ENCODE measurements around the gene PIK3C3. TPM values are rescaled to one million over a fixed set of nuclear protein-coding genes. Genes with fewer than 3 reads are reported as not detected.

PIK3C3 gene
- total and polyA plus RNA-seq, 2 donors from 2014 or later: 31.4 to 70.7 TPM

GRCh38 chr18:41982942-41983660, 28.1 kb downstream of the PIK3C3 start:
- H3K4me3 ChIP-seq (ENCODE audit: low read length in 3 of 3): no peak overlapping the region
- no peaks in the 10 kb centered on the region for H3K4me1 ChIP-seq (ENCODE audit: control insufficient read depth in 2 of 3, insufficient read depth in 2 of 3, low read depth in 1 of 3, low read length in 3 of 3)
- intact Hi-C loops (cut with DNase I): no loop called here
- DNase-seq (no peak), FAIRE-seq (no peak)
- no peak overlapping the region for H3K9ac ChIP-seq (ENCODE audit: low read length in 3 of 3)
- no peak overlapping the region for H3K27ac ChIP-seq (ENCODE audit: low read depth in 2 of 2, low read length in 2 of 2)
- TF ChIP-seq CTCF (IDR thresholded peaks at IDR 0.05; ENCODE audit: borderline replicate concordance, extremely low read depth, insufficient read depth): no peak
- peaks cover 0 to 8% (median 3%) of the 10 kb centered on the region in 3 donors for H3K36me3 ChIP-seq (ENCODE audit: control insufficient read depth in 2 of 3, insufficient read depth in 3 of 3, low read length in 3 of 3)
- H3K27me3 ChIP-seq (ENCODE audit: control insufficient read depth, insufficient read depth, low read length): no peaks in the 10 kb centered on the region
- H3K9me3 ChIP-seq (ENCODE audit: control insufficient read depth in 2 of 3, insufficient read depth in 1 of 3, low read length in 3 of 3): no peaks in the 10 kb centered on the region

- no peak for TF ChIP-seq CTCF (IDR thresholded peaks at IDR 0.05; ENCODE audit: borderline replicate concordance, extremely low read depth, insufficient read depth)
- intact Hi-C loops (cut with DNase I): no loop called here
- FAIRE-seq: no peak
- Histone ChIP-seq H3K27ac (ENCODE audit: low read depth in 2 of 2, low read length in 2 of 2) (no peak overlapping the region), H3K36me3 (ENCODE audit: control insufficient read depth in 2 of 3, insufficient read depth in 3 of 3, low read length in 3 of 3) (peaks cover 0 to 17% (median 3%) of the 10 kb centered on the region in 3 donors), H3K4me1 (ENCODE audit: control insufficient read depth in 2 of 3, insufficient read depth in 2 of 3, low read depth in 1 of 3, low read length in 3 of 3) (no peaks in the 10 kb centered on the region), H3K9ac (ENCODE audit: low read length in 3 of 3) (no peak overlapping the region), H3K4me3 (ENCODE audit: low read length in 3 of 3) (no peak overlapping the region), H3K9me3 (ENCODE audit: control insufficient read depth in 2 of 3, insufficient read depth in 1 of 3, low read length in 3 of 3) (no peaks in the 10 kb centered on the region), H3K27me3 (ENCODE audit: control insufficient read depth, insufficient read depth, low read length) (no peaks in the 10 kb centered on the region)
- no peak for DNase-seq
These were observed 30.9 kb downstream of the PIK3C3 start for GRCh38 chr18:41985914-41986313.

- no peak overlapping the region for H3K4me3 ChIP-seq (ENCODE audit: low read length in 3 of 3)
- peaks cover 3 to 27% (median 6%) of the 10 kb centered on the region in 3 donors for H3K36me3 ChIP-seq (ENCODE audit: control insufficient read depth in 2 of 3, insufficient read depth in 3 of 3, low read length in 3 of 3)
- intact Hi-C loops (cut with DNase I): no loop called here
- FAIRE-seq: no peak
- H3K9ac ChIP-seq (ENCODE audit: low read length in 3 of 3): no peak overlapping the region
- H3K9me3 ChIP-seq (ENCODE audit: control insufficient read depth in 2 of 3, insufficient read depth in 1 of 3, low read length in 3 of 3): no peaks in the 10 kb centered on the region
- no peak for TF ChIP-seq CTCF (IDR thresholded peaks at IDR 0.05; ENCODE audit: borderline replicate concordance, extremely low read depth, insufficient read depth)
- no peaks in the 10 kb centered on the region for H3K4me1 ChIP-seq (ENCODE audit: control insufficient read depth in 2 of 3, insufficient read depth in 2 of 3, low read depth in 1 of 3, low read length in 3 of 3)
- H3K27ac ChIP-seq (ENCODE audit: low read depth in 2 of 2, low read length in 2 of 2): no peak overlapping the region
- H3K27me3 ChIP-seq (ENCODE audit: control insufficient read depth, insufficient read depth, low read length): no peaks in the 10 kb centered on the region
- DNase-seq: no peak
These were observed 34.5 kb downstream of the PIK3C3 start for GRCh38 chr18:41989508-41989907.
